H1 (cell line): ENCODE measurements around the gene APOC1. TPM values are rescaled to one million over a fixed set of nuclear protein-coding genes. Genes with fewer than 3 reads are reported as not detected.

Experiments
- BRCA1 ChIP-seq: IDR thresholded peaks from 2 replicates; pipeline ENCODE4 v1.6.1; 2012; ENCODE audit warnings: low read depth, low read length, improper control_type of control experiment
- CTCF ChIP-seq, 3 experiments: IDR thresholded peaks; 1 replicate in 2 of 3; 2 replicates in 1 of 3; pipeline versions ENCODE4 v1.5.1 to v1.6.1; 2011; ENCODE audit warnings: low read length in 3 of 3, mild to moderate bottlenecking in 3 of 3, inconsistent platforms in 2 of 3, low read depth in 1 of 3, moderate library complexity in 1 of 3; ENCODE audit not compliant: insufficient read depth in 1 of 3; ENCODE audit errors: control extremely low read depth in 1 of 3
- RXRA ChIP-seq: IDR thresholded peaks from 2 replicates; pipeline ENCODE4 v1.6.1; 2011; ENCODE audit warnings: low read depth, mild to moderate bottlenecking, low read length, moderate library complexity; ENCODE audit not compliant: insufficient read depth
- polyA plus RNA-seq, 7 experiments: library from polyadenylated mRNA; depleted of rRNA in 3 of 7; stranded (reverse) in 5 of 7; unstranded in 2 of 7; fragments of >200 nt in 5 of 7; fragments of 200-250 nt in 2 of 7; gene quantifications; 1 replicate in 5 of 7; 2 replicates in 1 of 7; 4 replicates in 1 of 7; pipeline versions ENCODE4 v1.2.1 to v1.2.3, GENCODE V29; 2011 to 2013; ENCODE audit warnings: missing spikeins in 2 of 7, mixed read lengths in 2 of 7
- total RNA-seq: library from RNA; stranded (reverse); fragmentation: NEBNext Ultra II Directional; extraction: Animal tissue kit (Norgen Biotek cat#: 25700); gene quantifications from 2 replicates; pipeline ENCODE4 v1.2.1, GENCODE V29; 2021

APOC1 gene
- total and polyA plus RNA-seq, 2 of the 8 experiments (the other 6 are each of a cell fraction or from before 2014, with no cell fraction given), result 55.8 to 78.2 TPM

DNA sequence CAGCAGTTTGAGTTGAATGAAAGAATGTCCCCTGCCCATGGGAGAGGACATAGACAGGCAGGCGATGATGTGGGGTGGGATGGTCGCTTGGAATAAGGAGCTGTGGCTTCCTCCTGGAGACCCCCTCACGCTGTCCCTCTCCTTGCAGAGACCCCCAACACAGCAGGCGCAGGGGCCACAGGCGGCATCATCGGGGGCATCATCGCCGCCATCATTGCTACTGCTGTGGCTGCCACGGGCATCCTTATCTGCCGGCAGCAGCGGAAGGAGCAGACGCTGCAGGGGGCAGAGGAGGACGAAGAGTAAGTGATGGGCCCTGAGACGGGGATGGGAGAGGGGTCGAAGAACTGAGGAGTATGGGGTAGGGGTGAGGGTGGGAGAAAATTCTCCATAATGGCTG lies 32.3 kb upstream of the APOC1 start (continued):
- TF ChIP-seq CTCF (IDR thresholded peaks at IDR 0.05; ENCODE audit: control extremely low read depth in 1 of 3, insufficient read depth in 1 of 3, low read depth in 1 of 3, low read length in 3 of 3) (no peak), BRCA1 (no peak), RXRA (no peak)
- TF ChIP-seq, all 59 proteins: peak for 0
